WTC11 (cell line): ENCODE results near the gene ARGFX. TPM values are rescaled to one million over a fixed set of nuclear protein-coding genes. Genes with fewer than 3 reads are reported as not detected.

Experiments
- ATAC-seq: fragments of 200-7000 bp; cut with Tn5 transposase; 2 replicates; pipeline ENCODE4 v1.10.0; 2021; ENCODE audit warnings: mild to moderate bottlenecking, moderate library complexity
- Bru-seq: library from RNA; stranded (reverse); fragments of 400-500 nt; gene quantifications from one replicate; lab custom pipeline; 2021; lab: Mats Ljungman, UMichigan
- CTCF ChIA-PET: fragments of 300-600 bp; sonication (Branson Sonifier 250); formaldehyde crosslinking; loops from one replicate; lab custom pipeline; 2021; ENCODE audit warnings: antibody characterized with exemption; lab: Charles Lee
- POLR2A ChIA-PET: fragments of 350-600 bp; sonication (Branson Sonifier 250); formaldehyde crosslinking; loops from one replicate; lab custom pipeline; 2021; ENCODE audit warnings: antibody characterized with exemption; lab: Charles Lee
- DNase-seq: peaks from one replicate; pipeline ENCODE4 v3.0.0; 2021; ENCODE audit warnings: low spot score
- H3K27ac Mint-ChIP-seq: 2 replicates; pipeline ENCODE4 v1.8.0; 2021; ENCODE audit warnings: mixed read lengths
- H3K27me3 Mint-ChIP-seq: 2 replicates; pipeline ENCODE4 v1.8.0; 2021; ENCODE audit warnings: low read depth, mild to moderate bottlenecking, moderate library complexity, mixed read lengths
- H3K36me3 Mint-ChIP-seq: 2 replicates; pipeline ENCODE4 v1.8.0; 2021; ENCODE audit warnings: mixed read lengths
- H3K4me1 Mint-ChIP-seq: 2 replicates; pipeline ENCODE4 v1.8.0; 2022; ENCODE audit warnings: mixed read lengths
- H3K4me3 Mint-ChIP-seq: 2 replicates; pipeline ENCODE4 v1.8.0; 2021; ENCODE audit warnings: mild to moderate bottlenecking, moderate library complexity, mixed read lengths
- H3K9me3 Mint-ChIP-seq: 2 replicates; pipeline ENCODE4 v1.8.0; 2021; ENCODE audit warnings: mixed read lengths
- ATF1 ChIP-seq: sonication (generic); formaldehyde crosslinking; IDR thresholded peaks from 2 replicates; pipeline ENCODE4 v1.8.1; 2023; ENCODE audit warnings: mild to moderate bottlenecking, moderate library complexity, missing genetic modification reagents
- CBFB ChIP-seq: sonication (generic); formaldehyde crosslinking; IDR thresholded peaks from 2 replicates; pipeline ENCODE4 v1.8.1; 2022; ENCODE audit warnings: mild to moderate bottlenecking, low read depth, missing genetic modification reagents
- ETV6 ChIP-seq: sonication (generic); formaldehyde crosslinking; IDR thresholded peaks from 2 replicates; pipeline ENCODE4 v1.8.1; 2022; ENCODE audit warnings: mild to moderate bottlenecking, missing genetic modification reagents
- JAZF1 ChIP-seq: fragments of 250-450 bp; sonication (Bioruptor Pico); IDR thresholded peaks from 2 replicates; pipeline ENCODE4 v1.9.0; 2021; ENCODE audit warnings: moderate library complexity, mild to moderate bottlenecking, inconsistent platforms
- NFE2L1 ChIP-seq: sonication (generic); formaldehyde crosslinking; IDR thresholded peaks from 2 replicates; pipeline ENCODE4 v1.8.1; 2023; ENCODE audit warnings: missing genetic modification reagents
- NR3C1 ChIP-seq: sonication (generic); formaldehyde crosslinking; conservative IDR thresholded peaks from 2 replicates; pipeline ENCODE4 v1.8.1; 2023; ENCODE audit warnings: low read depth, mild to moderate bottlenecking, missing genetic modification reagents
- PRRX2 ChIP-seq: fragments of 250-450 bp; sonication (Bioruptor Pico); IDR thresholded peaks from 2 replicates; pipeline ENCODE4 v1.8.0; 2021; ENCODE audit warnings: mild to moderate bottlenecking
- SOX15 ChIP-seq: fragments of 250-450 bp; sonication (Bioruptor Pico); IDR thresholded peaks from 2 replicates; pipeline ENCODE4 v1.9.0; 2021; ENCODE audit warnings: mild to moderate bottlenecking
- TEAD4 ChIP-seq: sonication (generic); formaldehyde crosslinking; IDR thresholded peaks from 2 replicates; pipeline ENCODE4 v1.8.0; 2022; ENCODE audit warnings: mild to moderate bottlenecking, missing genetic modification reagents
- long read RNA-seq, 3 experiments: library from RNA in 1 of 3; library from capped mRNA in 1 of 3; library from polyadenylated mRNA in 1 of 3; unstranded in 2 of 3; stranded (forward) in 1 of 3; transcript quantifications; one replicate each; pipeline ENCODE4 v2.0.0, GENCODE V29; 2021
- total RNA-seq: library from RNA; stranded (reverse); gene quantifications from 3 replicates; pipeline ENCODE4 v1.2.3, GENCODE V29; 2021
- TF ChIP-seq, protein P1 (sequence below): sonication (generic); formaldehyde crosslinking; IDR thresholded peaks from 2 replicates; pipeline ENCODE4 v1.8.1; 2022; ENCODE audit warnings: mild to moderate bottlenecking, moderate library complexity, missing genetic modification reagents
- TF ChIP-seq, protein P2 (sequence below): fragments of 250-450 bp; sonication (Bioruptor Pico); IDR thresholded peaks from 2 replicates; pipeline ENCODE4 v1.9.0; 2021; ENCODE audit warnings: mild to moderate bottlenecking
- TF ChIP-seq, protein P3 (sequence below): sonication (generic); formaldehyde crosslinking; IDR thresholded peaks from 2 replicates; pipeline ENCODE4 v1.8.1; 2023; ENCODE audit warnings: mild to moderate bottlenecking, missing genetic modification reagents, moderate library complexity
- TF ChIP-seq, protein P4 (sequence below): sonication (generic); formaldehyde crosslinking; IDR thresholded peaks from 2 replicates; pipeline ENCODE4 v1.8.0; 2022; ENCODE audit warnings: mild to moderate bottlenecking, missing genetic modification reagents
- TF ChIP-seq, protein P5 (sequence below): sonication (generic); formaldehyde crosslinking; IDR thresholded peaks from 2 replicates; pipeline ENCODE4 v1.8.0; 2022; ENCODE audit warnings: mild to moderate bottlenecking, missing genetic modification reagents
- TF ChIP-seq, protein P6 (sequence below): sonication (generic); formaldehyde crosslinking; IDR thresholded peaks from 2 replicates; pipeline ENCODE4 v1.8.1; 2022; ENCODE audit warnings: low read depth, missing genetic modification reagents, borderline replicate concordance
- TF ChIP-seq, protein P7 (sequence below): sonication (generic); formaldehyde crosslinking; IDR thresholded peaks from 2 replicates; pipeline ENCODE4 v1.8.1; 2023; ENCODE audit warnings: mild to moderate bottlenecking, missing genetic modification reagents

ARGFX gene
- total RNA-seq (not detected in 3 replicates), Bru-seq, nascent RNA (not detected)
- long read RNA-seq, experiment 1: 0 reads
- long read RNA-seq, experiment 2: 0 reads
- long read RNA-seq, experiment 3: 0 reads

DNA sequence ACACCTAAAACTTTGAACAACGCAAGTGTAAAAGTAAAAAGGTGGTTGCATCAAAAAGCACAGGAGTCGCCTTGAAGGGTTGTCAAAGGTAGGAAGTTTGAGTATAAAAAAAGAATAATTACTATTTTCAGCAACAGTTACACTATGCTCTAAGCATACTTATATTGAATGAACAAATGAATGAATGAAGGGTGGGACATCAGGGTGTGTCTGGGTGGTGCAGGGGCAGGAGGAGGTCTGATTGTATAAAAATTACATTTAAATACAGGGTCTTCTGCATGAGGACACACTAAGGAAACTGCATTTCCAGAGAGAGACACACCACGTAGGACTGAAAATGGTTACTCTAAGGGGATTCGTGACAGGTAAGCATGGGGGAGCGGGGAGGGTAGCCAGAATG, at the start of gene ARGFX:
TSS of gene ARGFX (plus strand) at position 301 of the 400 bp plus-strand sequence. CDS start 2,765 bp downstream, outside the sequence.
- ATAC-seq (no peak), DNase-seq (no peak)
- Mint-ChIP-seq H3K4me1 (peaks cover 15% of the 10 kb centered on the region), H3K36me3 (no peaks in the 10 kb centered on the region), H3K4me3 (no peak within 1 kb of the TSS), H3K27me3 (no peaks in the 10 kb centered on the region), H3K27ac (no peak within 1 kb of the TSS)
- POLR2A ChIA-PET: no interaction called here
- CTCF ChIA-PET: no interaction called here
- TF ChIP-seq, protein P1, sequence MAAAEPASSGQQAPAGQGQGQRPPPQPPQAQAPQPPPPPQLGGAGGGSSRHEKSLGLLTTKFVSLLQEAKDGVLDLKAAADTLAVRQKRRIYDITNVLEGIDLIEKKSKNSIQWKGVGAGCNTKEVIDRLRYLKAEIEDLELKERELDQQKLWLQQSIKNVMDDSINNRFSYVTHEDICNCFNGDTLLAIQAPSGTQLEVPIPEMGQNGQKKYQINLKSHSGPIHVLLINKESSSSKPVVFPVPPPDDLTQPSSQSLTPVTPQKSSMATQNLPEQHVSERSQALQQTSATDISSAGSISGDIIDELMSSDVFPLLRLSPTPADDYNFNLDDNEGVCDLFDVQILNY (CRISPR knock-in tag): no peak
- no peak for TF ChIP-seq NR3C1 (CRISPR knock-in tag)
- no peak for TF ChIP-seq TEAD4 (CRISPR knock-in tag)
- no peak for TF ChIP-seq JAZF1 (CRISPR knock-in tag)
- TF ChIP-seq, protein P2, sequence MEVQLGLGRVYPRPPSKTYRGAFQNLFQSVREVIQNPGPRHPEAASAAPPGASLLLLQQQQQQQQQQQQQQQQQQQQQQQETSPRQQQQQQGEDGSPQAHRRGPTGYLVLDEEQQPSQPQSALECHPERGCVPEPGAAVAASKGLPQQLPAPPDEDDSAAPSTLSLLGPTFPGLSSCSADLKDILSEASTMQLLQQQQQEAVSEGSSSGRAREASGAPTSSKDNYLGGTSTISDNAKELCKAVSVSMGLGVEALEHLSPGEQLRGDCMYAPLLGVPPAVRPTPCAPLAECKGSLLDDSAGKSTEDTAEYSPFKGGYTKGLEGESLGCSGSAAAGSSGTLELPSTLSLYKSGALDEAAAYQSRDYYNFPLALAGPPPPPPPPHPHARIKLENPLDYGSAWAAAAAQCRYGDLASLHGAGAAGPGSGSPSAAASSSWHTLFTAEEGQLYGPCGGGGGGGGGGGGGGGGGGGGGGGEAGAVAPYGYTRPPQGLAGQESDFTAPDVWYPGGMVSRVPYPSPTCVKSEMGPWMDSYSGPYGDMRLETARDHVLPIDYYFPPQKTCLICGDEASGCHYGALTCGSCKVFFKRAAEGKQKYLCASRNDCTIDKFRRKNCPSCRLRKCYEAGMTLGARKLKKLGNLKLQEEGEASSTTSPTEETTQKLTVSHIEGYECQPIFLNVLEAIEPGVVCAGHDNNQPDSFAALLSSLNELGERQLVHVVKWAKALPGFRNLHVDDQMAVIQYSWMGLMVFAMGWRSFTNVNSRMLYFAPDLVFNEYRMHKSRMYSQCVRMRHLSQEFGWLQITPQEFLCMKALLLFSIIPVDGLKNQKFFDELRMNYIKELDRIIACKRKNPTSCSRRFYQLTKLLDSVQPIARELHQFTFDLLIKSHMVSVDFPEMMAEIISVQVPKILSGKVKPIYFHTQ (CRISPR knock-in tag): no peak
- no peak for TF ChIP-seq ETV6
- TF ChIP-seq, protein P3, sequence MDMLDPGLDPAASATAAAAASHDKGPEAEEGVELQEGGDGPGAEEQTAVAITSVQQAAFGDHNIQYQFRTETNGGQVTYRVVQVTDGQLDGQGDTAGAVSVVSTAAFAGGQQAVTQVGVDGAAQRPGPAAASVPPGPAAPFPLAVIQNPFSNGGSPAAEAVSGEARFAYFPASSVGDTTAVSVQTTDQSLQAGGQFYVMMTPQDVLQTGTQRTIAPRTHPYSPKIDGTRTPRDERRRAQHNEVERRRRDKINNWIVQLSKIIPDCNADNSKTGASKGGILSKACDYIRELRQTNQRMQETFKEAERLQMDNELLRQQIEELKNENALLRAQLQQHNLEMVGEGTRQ (CRISPR knock-in tag): no peak
- TF ChIP-seq, all 79 proteins: peak for 0
- no peaks in the 10 kb centered on the region for H3K9me3 Mint-ChIP-seq

DNA sequence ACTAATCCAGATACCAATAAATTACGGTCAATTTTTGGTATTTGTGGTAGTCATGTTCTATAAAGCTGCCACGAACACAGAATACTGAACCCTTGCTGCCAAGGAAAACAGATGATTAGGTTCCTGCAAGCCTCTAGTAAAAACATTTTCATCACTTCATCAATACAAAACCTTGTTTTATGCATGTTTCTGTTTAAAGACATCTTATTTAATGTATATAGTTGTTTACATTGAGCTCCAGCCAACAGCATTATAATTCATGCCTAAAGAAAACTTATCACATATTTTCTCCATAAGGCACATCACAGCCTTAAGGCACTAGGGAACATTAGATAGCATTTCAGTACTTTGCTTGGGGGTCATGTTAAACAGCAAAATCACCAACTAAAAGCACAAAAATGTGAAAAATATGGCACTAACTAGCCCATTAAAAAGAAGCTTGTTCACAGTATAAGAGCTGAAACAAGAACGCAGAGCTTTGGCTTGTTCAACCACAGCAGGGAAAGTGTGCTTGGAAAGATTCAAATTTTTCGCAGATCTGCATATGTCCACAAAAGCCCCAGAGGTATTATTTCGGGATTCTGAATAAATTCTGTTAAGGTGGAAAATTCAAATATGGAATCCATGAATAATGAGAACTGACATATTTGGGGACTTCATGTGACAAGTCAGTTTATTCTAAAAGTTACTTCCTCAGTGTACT, 49.6 kb upstream of the ARGFX start:
- CTCF ChIA-PET: no interaction called here
- ATAC-seq: no peak

More for the DNA sequence above, 49.6 kb upstream of the ARGFX start:
- H3K4me3 Mint-ChIP-seq: no peak overlapping the region
- no peaks in the 10 kb centered on the region for H3K9me3 Mint-ChIP-seq
- POLR2A ChIA-PET: no interaction called here
- no peak overlapping the region for H3K27ac Mint-ChIP-seq
- DNase-seq: no peak
- 0 out of 2 replicates have a peak, but pooled peaks cover 3% of the 10 kb centered on the region for H3K4me1 Mint-ChIP-seq
- peaks cover 34% of the 10 kb centered on the region for H3K36me3 Mint-ChIP-seq
- TF ChIP-seq SOX15: no peak
- no peak for TF ChIP-seq NR3C1 (CRISPR knock-in tag)
- TF ChIP-seq, protein P4, sequence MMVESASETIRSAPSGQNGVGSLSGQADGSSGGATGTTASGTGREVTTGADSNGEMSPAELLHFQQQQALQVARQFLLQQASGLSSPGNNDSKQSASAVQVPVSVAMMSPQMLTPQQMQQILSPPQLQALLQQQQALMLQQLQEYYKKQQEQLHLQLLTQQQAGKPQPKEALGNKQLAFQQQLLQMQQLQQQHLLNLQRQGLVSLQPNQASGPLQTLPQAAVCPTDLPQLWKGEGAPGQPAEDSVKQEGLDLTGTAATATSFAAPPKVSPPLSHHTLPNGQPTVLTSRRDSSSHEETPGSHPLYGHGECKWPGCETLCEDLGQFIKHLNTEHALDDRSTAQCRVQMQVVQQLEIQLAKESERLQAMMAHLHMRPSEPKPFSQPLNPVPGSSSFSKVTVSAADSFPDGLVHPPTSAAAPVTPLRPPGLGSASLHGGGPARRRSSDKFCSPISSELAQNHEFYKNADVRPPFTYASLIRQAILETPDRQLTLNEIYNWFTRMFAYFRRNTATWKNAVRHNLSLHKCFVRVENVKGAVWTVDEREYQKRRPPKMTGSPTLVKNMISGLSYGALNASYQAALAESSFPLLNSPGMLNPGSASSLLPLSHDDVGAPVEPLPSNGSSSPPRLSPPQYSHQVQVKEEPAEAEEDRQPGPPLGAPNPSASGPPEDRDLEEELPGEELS (CRISPR knock-in tag): no peak
- no peak for TF ChIP-seq PRRX2
- TF ChIP-seq NFE2L1 (CRISPR knock-in tag): no peak
- TF ChIP-seq, protein P2 (CRISPR knock-in tag): no peak
- no peak for TF ChIP-seq ATF1 (CRISPR knock-in tag)
- TF ChIP-seq, protein P5, sequence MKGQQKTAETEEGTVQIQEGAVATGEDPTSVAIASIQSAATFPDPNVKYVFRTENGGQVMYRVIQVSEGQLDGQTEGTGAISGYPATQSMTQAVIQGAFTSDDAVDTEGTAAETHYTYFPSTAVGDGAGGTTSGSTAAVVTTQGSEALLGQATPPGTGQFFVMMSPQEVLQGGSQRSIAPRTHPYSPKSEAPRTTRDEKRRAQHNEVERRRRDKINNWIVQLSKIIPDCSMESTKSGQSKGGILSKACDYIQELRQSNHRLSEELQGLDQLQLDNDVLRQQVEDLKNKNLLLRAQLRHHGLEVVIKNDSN: no peak
- TF ChIP-seq, protein P6, sequence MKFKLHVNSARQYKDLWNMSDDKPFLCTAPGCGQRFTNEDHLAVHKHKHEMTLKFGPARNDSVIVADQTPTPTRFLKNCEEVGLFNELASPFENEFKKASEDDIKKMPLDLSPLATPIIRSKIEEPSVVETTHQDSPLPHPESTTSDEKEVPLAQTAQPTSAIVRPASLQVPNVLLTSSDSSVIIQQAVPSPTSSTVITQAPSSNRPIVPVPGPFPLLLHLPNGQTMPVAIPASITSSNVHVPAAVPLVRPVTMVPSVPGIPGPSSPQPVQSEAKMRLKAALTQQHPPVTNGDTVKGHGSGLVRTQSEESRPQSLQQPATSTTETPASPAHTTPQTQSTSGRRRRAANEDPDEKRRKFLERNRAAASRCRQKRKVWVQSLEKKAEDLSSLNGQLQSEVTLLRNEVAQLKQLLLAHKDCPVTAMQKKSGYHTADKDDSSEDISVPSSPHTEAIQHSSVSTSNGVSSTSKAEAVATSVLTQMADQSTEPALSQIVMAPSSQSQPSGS (CRISPR knock-in tag): no peak
- no peak for TF ChIP-seq CBFB (CRISPR knock-in tag)
- TF ChIP-seq, protein P7, sequence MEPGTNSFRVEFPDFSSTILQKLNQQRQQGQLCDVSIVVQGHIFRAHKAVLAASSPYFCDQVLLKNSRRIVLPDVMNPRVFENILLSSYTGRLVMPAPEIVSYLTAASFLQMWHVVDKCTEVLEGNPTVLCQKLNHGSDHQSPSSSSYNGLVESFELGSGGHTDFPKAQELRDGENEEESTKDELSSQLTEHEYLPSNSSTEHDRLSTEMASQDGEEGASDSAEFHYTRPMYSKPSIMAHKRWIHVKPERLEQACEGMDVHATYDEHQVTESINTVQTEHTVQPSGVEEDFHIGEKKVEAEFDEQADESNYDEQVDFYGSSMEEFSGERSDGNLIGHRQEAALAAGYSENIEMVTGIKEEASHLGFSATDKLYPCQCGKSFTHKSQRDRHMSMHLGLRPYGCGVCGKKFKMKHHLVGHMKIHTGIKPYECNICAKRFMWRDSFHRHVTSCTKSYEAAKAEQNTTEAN (CRISPR knock-in tag): no peak
- H3K27me3 Mint-ChIP-seq: no peaks in the 10 kb centered on the region
